Tibial artery (tissue), 4 donors: ENCODE data around the gene P3H4.
"Not testable (repeated sequence)": the region's sequence is repeated elsewhere in the genome, so short reads cannot be mapped to it uniquely, and the experiment has no call there.

Source experiments
- DNase-seq, 2 donors: peaks; one replicate each; pipeline ENCODE4 v3.0.0-alpha.2; 2019
- H3K27ac ChIP-seq, 2 donors: fragments of 200-600 bp; sonication (generic) in 1 of 2; 1 replicate in 1 of 2; 2 replicates in 1 of 2; pipeline ENCODE4 v1.5.1; 2018 to 2019; ENCODE audit warnings: mild to moderate bottlenecking in 1 of 2
- H3K27me3 ChIP-seq, 2 donors: fragments of 200-600 bp; sonication (generic) in 1 of 2; one replicate each; pipeline versions ENCODE4 v1.5.1 to v1.6.0; 2016 to 2019
- H3K36me3 ChIP-seq, 3 donors: fragments of 200-600 bp; sonication (generic) in 2 of 3; one replicate each; pipeline ENCODE4 v1.5.1; 2016 to 2019; ENCODE audit warnings: mild to moderate bottlenecking in 2 of 3
- H3K4me1 ChIP-seq, 4 donors: fragments of 200-600 bp; sonication (generic) in 2 of 4; 1 replicate in 3 of 4; 2 replicates in 1 of 4; pipeline ENCODE4 v1.5.1; 2016 to 2019
- H3K4me3 ChIP-seq, 2 donors: fragments of 200-600 bp; sonication (generic) in 1 of 2; 1 replicate in 1 of 2; 2 replicates in 1 of 2; pipeline ENCODE4 v1.5.1; 2018 to 2019; ENCODE audit warnings: mild to moderate bottlenecking in 2 of 2
- H3K9me3 ChIP-seq, 3 donors: fragments of 200-600 bp; sonication (generic) in 1 of 3; one replicate each; pipeline ENCODE4 v1.5.1; 2016 to 2019
- CTCF ChIP-seq, 2 experiments: fragments of 200-600 bp in 1 of 2; fragments of 450-650 bp in 1 of 2; IDR thresholded peaks; one replicate each; pipeline ENCODE4 v1.5.1; 2017 to 2019; ENCODE audit warnings: antibody characterized with exemption in 2 of 2, mild to moderate bottlenecking in 1 of 2, moderate library complexity in 1 of 2
- intact Hi-C: fragments of 100-400 bp; cut with DNase I; formaldehyde crosslinking; loops from one replicate; pipeline ENCODE4 v1.15.0; 2023; ENCODE audit warnings: low total_unique reads

P3H4 gene

GRCh38 chr17:41844971-41845370 is 33.2 kb upstream of the P3H4 start:
- TF ChIP-seq CTCF (IDR thresholded peaks at IDR 0.05) = no peak
- intact Hi-C loops = no loop called here
- Histone ChIP-seq H3K4me3 (no peak overlapping the region), H3K4me1 (peaks cover 0 to 22% (median 10%) of the 10 kb centered on the region in 4 donors), H3K9me3 (no peaks in the 10 kb centered on the region), H3K36me3 (no peaks in the 10 kb centered on the region), H3K27ac (no peak overlapping the region), H3K27me3 (no peaks in the 10 kb centered on the region)
- no peak for DNase-seq

GRCh38 chr17:41840781-41841180 is 29.0 kb upstream of the P3H4 start:
- intact Hi-C loops, H3K4me3 ChIP-seq, H3K27me3 ChIP-seq, DNase-seq, H3K4me1 ChIP-seq, H3K27ac ChIP-seq, H3K9me3 ChIP-seq, H3K36me3 ChIP-seq: not testable (repeated sequence)

- DNase-seq, H3K27ac ChIP-seq, H3K36me3 ChIP-seq, intact Hi-C loops, H3K4me3 ChIP-seq, H3K9me3 ChIP-seq, H3K27me3 ChIP-seq: not testable (repeated sequence)
- peaks cover 0 to 17% (median 15%) of the 10 kb centered on the region in 4 donors for H3K4me1 ChIP-seq
Measured at GRCh38 chr17:41839448-41839847, 27.7 kb upstream of the P3H4 start.

GRCh38 chr17:41837761-41838538 is 26.2 kb upstream of the P3H4 start, which contains the start of gene KLHL10:
KLHL10 (plus strand) TSS chr17:41837825; CDS start chr17:41837933, 108 bp downstream.
- Histone ChIP-seq H3K27me3 (no peaks in the 10 kb centered on the region), H3K36me3 (peaks cover 0 to 8% (median 0%) of the 10 kb centered on the region in 3 donors), H3K9me3 (no peaks in the 10 kb centered on the region), H3K27ac (peak within 1 kb of the TSS; percentile 89 to 92), H3K4me3 (peak within 1 kb of the TSS; percentile 81 to 83), H3K4me1 (peaks cover 0 to 18% (median 15%) of the 10 kb centered on the region in 4 donors)
- intact Hi-C loops = loop anchor here (2.0 kb wide), 1 partner anchor 25 kb away; the partner anchor contains the start of gene FKBP10
- no peak for TF ChIP-seq CTCF (IDR thresholded peaks at IDR 0.05)
- no peak for DNase-seq

- H3K9me3 ChIP-seq = no peaks in the 10 kb centered on the region
- H3K4me3 ChIP-seq = peak overlapping the region; percentile 81 to 83
- intact Hi-C loops = loop anchor here (2.0 kb wide), 1 partner anchor 24 kb away; the partner anchor contains the start of gene FKBP10
- no peak for DNase-seq
- H3K4me1 ChIP-seq = peaks cover 0 to 18% (median 15%) of the 10 kb centered on the region in 4 donors
- H3K36me3 ChIP-seq = peaks cover 3 to 20% (median 13%) of the 10 kb centered on the region in 3 donors
- H3K27me3 ChIP-seq = no peaks in the 10 kb centered on the region
- H3K27ac ChIP-seq = peak overlapping the region; percentile 89 to 92
- TF ChIP-seq CTCF (IDR thresholded peaks at IDR 0.05) = no peak
Measured at GRCh38 chr17:41836550-41837196, 24.9 kb upstream of the P3H4 start.

- Histone ChIP-seq H3K27ac (peak within 1 kb of the TSS; percentile 89 to 92), H3K4me1 (peaks cover 0 to 18% (median 15%) of the 10 kb centered on the region in 4 donors), H3K9me3 (no peaks in the 10 kb centered on the region), H3K27me3 (no peaks in the 10 kb centered on the region), H3K4me3 (peak within 1 kb of the TSS; percentile 81 to 83), H3K36me3 (peaks cover 9 to 27% (median 20%) of the 10 kb centered on the region in 3 donors)
- intact Hi-C loops = loop anchor here (2.0 kb wide), 1 partner anchor 23 kb away; the partner anchor contains the start of gene FKBP10
- DNase-seq = peak; percentile 38 to 78
- no peak for TF ChIP-seq CTCF (IDR thresholded peaks at IDR 0.05)
Measured at GRCh38 chr17:41835800-41836549, 24.2 kb upstream of the P3H4 start, which contains the start of gene NT5C3B. NT5C3B (minus strand) TSS chr17:41836232; CDS start chr17:41836193, 39 bp downstream.
